Stimulated activated naive B cell treated with anti-CD40 and anti-IgM and Interleukin-4, amounts not matched to agents 10 μg/mL and 1 μg/mL and 100 μg/mL, for 72 hours (primary cell): ENCODE results near the gene SH3BP2.

Experiments used
- ATAC-seq, 2 donors: fragments of 150-1000 bp; cut with Tn5 transposase; replicated peaks; 2 replicates each; pipeline ENCODE4 v1.10.0; 2021; ENCODE audit warnings: moderate library complexity in 1 of 2
- DNase-seq: peaks from one replicate; pipeline ENCODE4 v3.0.0; 2021
- H3K27ac Mint-ChIP-seq: one replicate; pipeline ENCODE4 v1.8.0; 2022; ENCODE audit warnings: mild to moderate bottlenecking, mixed read lengths
- H3K27me3 Mint-ChIP-seq, 2 donors: one replicate each; pipeline ENCODE4 v1.8.0; 2022; ENCODE audit warnings: mixed read lengths in 2 of 2
- H3K36me3 Mint-ChIP-seq, 2 donors: one replicate each; pipeline ENCODE4 v1.8.0; 2022; ENCODE audit warnings: mixed read lengths in 2 of 2, mild to moderate bottlenecking in 1 of 2
- H3K4me1 Mint-ChIP-seq, 2 donors: one replicate each; pipeline ENCODE4 v1.8.0; 2022; ENCODE audit warnings: mixed read lengths in 2 of 2, mild to moderate bottlenecking in 1 of 2
- H3K4me3 Mint-ChIP-seq, 2 donors: one replicate each; pipeline ENCODE4 v1.8.0; 2022; ENCODE audit warnings: mild to moderate bottlenecking in 2 of 2, mixed read lengths in 2 of 2, moderate library complexity in 1 of 2
- H3K9me3 Mint-ChIP-seq, 2 donors: one replicate each; pipeline ENCODE4 v1.8.0; 2022; ENCODE audit warnings: mixed read lengths in 2 of 2, mild to moderate bottlenecking in 1 of 2

Gene SH3BP2

DNA sequence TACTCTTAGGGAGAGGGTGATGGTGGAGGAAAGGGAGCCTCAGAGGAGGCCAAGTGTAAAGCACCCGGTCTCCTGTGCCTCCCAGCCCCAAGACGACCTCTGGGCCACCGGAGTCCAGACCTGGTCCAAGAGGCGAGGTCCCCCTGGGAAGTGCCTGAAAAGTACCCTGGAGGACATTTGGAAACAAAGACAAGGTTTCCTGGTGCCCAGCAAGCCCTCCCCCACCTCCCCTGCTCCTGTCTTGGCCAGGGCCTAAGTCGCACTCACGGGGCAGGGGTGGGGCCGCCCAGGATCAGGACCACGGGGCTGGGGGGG lies 532 bp upstream of the SH3BP2 start:
- H3K9me3 Mint-ChIP-seq = no peaks in the 10 kb centered on the region
- peaks cover 63 to 93% of the 10 kb centered on the region in 2 donors for H3K4me1 Mint-ChIP-seq
- no peaks in the 10 kb centered on the region for H3K27me3 Mint-ChIP-seq
- ATAC-seq (no peak), DNase-seq (no peak)
- peak overlapping the region; percentile 50 to 59 for H3K4me3 Mint-ChIP-seq
- H3K27ac Mint-ChIP-seq = no peak overlapping the region
- peaks cover 0 to under 1% of the 10 kb centered on the region in 2 donors for H3K36me3 Mint-ChIP-seq

DNA sequence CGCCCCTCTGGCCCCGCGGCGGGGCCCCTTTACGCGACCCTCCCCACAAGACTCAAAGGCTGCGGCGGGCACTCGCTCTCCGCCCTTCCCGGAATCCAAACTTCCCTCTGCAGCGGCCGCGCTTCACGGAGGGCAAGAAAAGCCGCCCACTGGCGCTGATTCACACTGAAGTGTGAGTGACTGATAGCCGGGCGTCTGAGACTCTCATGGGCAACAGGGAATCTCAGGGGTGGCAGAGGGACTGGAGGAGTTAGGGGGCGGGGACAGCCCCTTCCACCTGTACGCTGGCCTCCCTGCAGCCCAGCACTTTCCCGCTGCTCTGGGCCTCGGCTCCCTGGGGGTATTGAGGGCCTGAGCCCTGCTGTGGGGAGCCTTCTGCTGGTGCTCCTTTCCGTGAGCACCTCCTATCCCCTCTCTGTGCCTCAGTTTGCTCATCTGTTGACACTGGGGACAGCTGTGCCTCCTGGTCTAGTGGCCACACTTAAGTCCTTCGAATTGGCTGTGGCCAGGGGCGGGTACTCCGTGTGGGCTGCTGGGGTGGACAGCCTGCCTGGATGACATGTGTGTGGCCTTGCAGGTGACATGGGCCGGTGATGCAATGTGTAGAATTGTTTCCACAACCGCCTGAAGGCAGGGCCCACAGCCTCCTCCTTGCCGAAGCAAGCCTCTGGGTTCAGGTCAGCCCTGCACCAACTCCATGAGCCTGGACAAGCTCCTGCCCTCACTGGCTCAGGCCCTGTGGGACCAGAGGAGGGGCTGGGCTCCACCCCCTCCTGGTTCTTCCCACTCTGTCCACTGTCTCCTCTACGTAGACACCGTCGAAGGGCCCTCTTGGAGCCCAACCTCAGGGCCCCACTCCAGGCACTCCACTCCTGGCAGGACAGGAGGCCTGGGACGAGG lies 951 bp downstream of the SH3BP2 start:
- H3K9me3 Mint-ChIP-seq = no peaks in the 10 kb centered on the region
- ATAC-seq = peak in 1 of 2 donors; percentile 8
- peak overlapping the region; percentile 87 for H3K27ac Mint-ChIP-seq
- peaks cover 0 to 4% of the 10 kb centered on the region in 2 donors for H3K36me3 Mint-ChIP-seq
- DNase-seq = no peak
- peak overlapping the region; percentile 87 to 88 for H3K4me3 Mint-ChIP-seq
- peaks cover 64 to 93% of the 10 kb centered on the region in 2 donors for H3K4me1 Mint-ChIP-seq
- no peaks in the 10 kb centered on the region for H3K27me3 Mint-ChIP-seq

DNA sequence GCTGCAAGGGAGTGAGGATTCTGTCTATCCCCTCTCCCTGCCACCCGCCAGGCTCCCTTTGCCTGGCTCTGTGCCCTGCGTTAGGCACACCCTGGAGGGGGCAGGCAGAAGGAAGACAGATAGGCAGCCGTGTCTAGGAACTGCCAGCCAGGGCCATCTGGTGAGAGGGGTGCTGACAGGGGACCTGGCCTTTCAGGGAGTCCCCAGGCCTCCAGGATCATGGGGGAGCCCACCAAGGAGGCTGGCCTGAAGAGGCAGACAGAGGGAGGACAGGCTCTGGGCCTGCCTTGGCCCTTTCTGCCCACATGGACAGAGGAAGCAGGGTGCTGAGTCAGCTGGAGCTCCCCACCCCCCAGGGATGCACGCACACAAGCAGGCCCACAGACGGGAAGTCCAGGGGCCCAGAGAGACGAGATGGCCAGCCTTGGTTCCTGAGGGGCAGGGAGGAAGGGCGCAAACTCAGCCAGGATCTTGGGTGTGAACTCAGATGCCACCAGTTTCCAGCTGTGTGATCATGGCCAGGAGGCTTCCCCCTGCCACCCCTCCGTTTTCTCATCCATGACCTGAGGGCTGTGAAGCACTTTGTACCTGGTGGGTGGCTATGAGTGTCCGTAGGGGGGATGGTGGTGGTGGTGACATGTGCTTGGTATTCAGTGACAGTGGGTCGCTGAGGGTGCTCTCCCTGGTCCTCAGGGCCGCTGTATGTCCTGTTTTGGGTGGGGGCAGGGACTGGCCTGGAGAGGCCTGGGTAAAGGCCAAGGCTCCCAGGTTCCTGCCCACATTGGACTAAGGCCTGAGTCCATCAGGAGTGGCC lies 1.8 kb downstream of the SH3BP2 start:
- Mint-ChIP-seq H3K9me3 (no peaks in the 10 kb centered on the region), H3K27me3 (no peaks in the 10 kb centered on the region), H3K4me1 (peaks cover 61 to 93% of the 10 kb centered on the region in 2 donors), H3K36me3 (peaks cover 0 to 7% of the 10 kb centered on the region in 2 donors), H3K27ac (peak overlapping the region; percentile 87), H3K4me3 (peak overlapping the region; percentile 87 to 88)
- no peak for DNase-seq
- no peak for ATAC-seq

DNA sequence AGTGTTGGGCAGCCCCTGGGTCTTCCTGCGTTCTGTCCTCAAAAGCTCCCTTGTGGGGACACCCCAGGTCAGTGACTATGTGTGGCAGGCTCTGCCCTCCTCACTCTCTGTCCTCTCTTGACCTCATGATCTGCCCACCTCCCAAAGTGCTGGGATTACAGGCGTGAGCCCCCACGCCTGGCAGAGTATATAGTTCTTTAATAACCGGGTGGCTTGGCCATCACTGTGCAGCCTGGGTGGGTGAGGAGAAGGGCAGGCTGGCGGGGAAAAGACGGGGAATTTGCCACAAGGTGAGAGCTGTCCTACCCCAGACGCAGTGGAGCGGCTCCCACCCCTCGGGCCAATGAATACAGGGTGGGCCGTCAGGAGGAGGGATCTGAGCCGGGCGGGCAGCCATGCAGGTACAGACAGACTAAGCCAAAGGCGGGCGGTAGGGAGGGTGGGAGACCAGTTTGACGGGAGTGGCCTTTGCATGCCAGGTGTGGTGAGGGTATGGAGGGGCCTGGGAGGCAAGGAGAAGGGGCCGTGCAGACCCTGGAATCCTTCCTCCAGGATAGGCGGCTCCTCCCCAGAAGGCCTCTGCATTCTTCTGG lies 2.5 kb downstream of the SH3BP2 start:
- no peak overlapping the region for H3K27ac Mint-ChIP-seq
- no peak for DNase-seq
- H3K9me3 Mint-ChIP-seq = no peaks in the 10 kb centered on the region
- peaks cover 63 to 93% of the 10 kb centered on the region in 2 donors for H3K4me1 Mint-ChIP-seq
- no peaks in the 10 kb centered on the region for H3K27me3 Mint-ChIP-seq
- no peak overlapping the region for H3K4me3 Mint-ChIP-seq
- no peak for ATAC-seq
- peaks cover 0 to 7% of the 10 kb centered on the region in 2 donors for H3K36me3 Mint-ChIP-seq

DNA sequence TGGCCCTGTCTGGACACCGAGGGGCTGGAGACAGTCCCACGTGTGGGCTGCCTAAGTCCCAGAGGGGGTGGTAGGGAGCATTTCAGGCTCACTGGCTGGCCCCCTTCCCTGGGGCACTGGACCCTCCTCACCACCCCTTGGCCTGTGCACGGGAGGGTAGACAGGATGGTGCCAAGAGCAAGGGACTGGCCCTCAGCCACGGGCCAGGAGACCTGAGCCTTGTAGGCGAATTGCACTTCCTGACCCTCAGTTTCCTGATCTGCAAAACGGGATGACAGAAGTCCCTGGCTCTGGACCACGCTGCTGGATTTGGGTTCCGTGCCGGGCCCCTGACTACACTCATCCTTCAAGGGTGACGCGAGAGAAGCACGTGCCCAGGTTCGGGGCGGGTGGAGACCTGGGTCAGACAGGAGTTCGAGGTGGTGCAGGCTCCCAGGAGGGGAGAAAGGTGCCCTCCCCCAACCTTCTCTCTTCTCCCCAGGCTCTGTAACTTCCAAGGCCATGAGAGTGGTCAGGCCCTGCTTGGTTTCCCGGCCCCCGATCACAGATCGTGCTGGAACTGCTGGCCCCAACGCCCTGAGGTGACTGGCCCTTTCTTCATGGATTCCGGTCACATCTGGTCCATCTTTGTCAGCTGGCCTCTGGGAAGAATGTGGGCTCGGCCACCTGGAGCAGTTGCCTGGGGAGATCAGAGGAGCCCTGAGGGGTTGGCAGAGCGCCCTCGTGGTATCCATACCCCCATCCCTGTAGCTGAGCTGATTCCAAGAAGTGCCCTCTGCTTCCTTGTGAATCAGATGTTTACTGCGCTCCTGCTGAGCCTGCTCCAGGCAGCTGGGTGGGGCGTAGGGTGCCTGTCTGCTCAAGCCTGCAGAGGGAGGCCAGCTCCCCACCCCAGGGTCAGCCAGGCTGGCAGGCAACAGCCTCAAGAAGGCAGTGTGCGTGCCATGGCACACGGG lies 3.3 kb downstream of the SH3BP2 start:
- H3K27ac Mint-ChIP-seq = no peak overlapping the region
- H3K27me3 Mint-ChIP-seq = no peaks in the 10 kb centered on the region
- ATAC-seq (no peak), DNase-seq (no peak)
- no peak overlapping the region for H3K4me3 Mint-ChIP-seq
- H3K9me3 Mint-ChIP-seq = no peaks in the 10 kb centered on the region
- H3K36me3 Mint-ChIP-seq = peaks cover 0 to 7% of the 10 kb centered on the region in 2 donors
- peaks cover 67 to 93% of the 10 kb centered on the region in 2 donors for H3K4me1 Mint-ChIP-seq

DNA sequence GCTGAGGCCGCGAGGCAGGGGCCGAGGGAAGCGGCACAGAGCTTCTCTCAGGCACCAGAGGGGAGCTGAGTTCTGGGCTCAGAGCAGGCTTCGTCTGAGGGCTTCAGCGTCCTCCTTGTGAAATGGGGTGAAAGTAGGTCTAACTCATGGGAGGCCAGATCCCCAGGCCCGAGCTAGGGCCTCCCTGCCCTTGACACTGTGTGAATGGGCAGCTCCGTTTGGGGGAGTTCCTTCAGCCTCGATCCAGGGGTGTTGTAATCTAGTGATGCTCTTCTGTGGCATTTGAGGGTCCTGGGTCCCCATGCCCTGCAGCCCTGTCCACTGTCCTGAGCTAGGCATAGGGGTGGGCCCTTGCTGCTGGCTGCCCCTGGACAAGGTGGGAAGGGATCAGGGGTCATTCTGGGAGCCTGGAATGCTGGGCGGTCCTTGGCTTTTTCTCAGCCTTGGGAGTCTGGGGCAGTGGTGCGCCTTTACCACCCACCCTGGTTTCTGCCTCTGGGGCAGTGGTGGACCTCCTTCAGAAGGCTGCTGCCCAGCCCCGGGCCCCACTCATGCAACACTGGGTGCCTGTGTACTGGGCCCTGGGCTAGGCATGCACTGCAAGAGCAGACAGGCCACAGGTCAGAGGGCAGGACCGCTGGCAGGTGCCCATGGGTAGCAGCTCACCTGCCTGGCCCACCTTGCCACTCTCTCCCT lies 4.1 kb downstream of the SH3BP2 start:
- no peaks in the 10 kb centered on the region for H3K27me3 Mint-ChIP-seq
- peaks cover 0 to 7% of the 10 kb centered on the region in 2 donors for H3K36me3 Mint-ChIP-seq
- DNase-seq = no peak
- peaks cover 64 to 93% of the 10 kb centered on the region in 2 donors for H3K4me1 Mint-ChIP-seq
- H3K4me3 Mint-ChIP-seq = no peak overlapping the region
- no peak for ATAC-seq
- no peak overlapping the region for H3K27ac Mint-ChIP-seq
- H3K9me3 Mint-ChIP-seq = no peaks in the 10 kb centered on the region

DNA sequence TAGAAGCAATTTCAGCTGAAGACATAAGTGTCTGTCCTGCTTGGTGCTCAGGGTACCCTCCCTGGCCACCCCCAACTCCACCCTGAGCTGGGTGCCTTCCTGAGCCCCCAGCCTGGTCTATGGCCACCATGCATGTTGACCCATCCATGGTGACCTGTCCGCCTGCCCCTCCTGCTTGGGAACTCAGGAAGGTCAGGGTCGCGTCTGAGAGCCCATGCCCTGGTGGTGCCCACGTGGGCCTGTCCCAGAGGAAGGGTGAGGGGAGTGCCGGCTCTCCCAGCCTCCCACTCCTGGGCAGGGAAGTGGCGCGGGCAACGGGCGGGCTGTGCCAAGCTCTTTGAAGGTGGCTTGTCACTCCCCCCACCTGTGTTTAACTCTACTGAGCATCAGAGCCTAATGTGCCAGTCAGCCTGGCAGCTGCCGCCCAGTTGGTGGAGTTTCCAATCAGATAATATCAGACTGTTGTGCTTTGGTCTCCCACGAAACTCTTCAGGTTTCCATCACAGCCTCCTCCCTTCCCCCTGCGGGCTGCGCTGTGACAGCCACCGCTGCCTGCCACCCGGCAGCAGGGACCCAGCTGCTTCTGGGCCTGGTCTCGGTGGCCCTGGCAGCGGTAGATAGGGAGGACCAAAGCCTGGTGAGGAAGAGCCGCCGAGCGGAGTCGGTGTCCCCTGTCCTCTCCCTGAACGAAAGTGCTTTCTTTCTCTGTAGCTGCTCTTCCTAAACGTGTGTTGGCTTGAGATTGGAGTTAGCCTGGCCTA lies 4.8 kb downstream of the SH3BP2 start:
- peak; percentile 41 for DNase-seq
- peak; percentile 44 to 47 for ATAC-seq
- peaks cover 0 to 7% of the 10 kb centered on the region in 2 donors for H3K36me3 Mint-ChIP-seq
- no peaks in the 10 kb centered on the region for H3K27me3 Mint-ChIP-seq
- no peaks in the 10 kb centered on the region for H3K9me3 Mint-ChIP-seq
- H3K4me3 Mint-ChIP-seq = peak overlapping the region; percentile 87 to 93
- H3K4me1 Mint-ChIP-seq = peaks cover 62 to 89% of the 10 kb centered on the region in 2 donors
- H3K27ac Mint-ChIP-seq = peak overlapping the region; percentile 96

DNA sequence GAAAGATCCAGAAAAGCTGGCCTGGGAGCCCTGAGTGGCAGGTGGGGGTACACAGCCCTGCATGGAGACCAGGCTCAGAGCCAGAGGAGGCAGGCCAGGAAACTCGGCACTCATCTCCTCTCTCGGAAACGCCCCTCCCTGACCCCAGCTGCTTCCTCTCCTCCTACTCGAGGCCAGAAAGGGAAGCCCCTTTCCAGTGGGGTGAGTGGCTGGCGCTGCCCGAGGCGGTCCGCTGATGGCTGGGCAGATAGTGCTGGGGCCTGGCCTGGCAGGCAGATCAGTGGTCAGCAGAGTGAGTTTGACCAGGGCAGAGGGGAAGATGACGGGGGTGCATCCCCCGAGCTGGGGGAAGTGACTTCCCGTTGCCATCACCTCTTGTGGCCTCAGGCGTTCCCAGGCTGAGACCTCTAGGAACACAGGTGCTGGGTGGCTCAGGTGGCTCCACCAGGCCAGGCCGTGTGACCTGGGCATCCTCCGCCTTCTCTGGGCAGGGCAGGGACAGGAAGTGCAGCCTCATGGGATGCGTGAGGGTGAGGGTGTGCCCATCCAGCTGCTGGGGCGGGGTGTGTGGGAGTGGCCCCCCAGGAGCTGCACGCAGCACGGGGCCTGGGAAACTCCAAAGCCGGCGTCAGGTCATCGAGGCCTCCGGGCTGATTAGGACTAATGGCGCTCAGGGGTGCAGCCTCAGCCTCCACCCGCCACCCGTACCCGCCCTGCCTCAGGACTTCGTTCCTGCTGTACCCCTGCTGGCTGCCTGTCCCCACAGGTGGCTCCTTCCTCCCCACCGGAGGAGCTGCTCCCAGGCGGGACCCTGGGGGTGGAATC lies 5.7 kb downstream of the SH3BP2 start:
- peaks cover 66 to 92% of the 10 kb centered on the region in 2 donors for H3K4me1 Mint-ChIP-seq

DNA sequence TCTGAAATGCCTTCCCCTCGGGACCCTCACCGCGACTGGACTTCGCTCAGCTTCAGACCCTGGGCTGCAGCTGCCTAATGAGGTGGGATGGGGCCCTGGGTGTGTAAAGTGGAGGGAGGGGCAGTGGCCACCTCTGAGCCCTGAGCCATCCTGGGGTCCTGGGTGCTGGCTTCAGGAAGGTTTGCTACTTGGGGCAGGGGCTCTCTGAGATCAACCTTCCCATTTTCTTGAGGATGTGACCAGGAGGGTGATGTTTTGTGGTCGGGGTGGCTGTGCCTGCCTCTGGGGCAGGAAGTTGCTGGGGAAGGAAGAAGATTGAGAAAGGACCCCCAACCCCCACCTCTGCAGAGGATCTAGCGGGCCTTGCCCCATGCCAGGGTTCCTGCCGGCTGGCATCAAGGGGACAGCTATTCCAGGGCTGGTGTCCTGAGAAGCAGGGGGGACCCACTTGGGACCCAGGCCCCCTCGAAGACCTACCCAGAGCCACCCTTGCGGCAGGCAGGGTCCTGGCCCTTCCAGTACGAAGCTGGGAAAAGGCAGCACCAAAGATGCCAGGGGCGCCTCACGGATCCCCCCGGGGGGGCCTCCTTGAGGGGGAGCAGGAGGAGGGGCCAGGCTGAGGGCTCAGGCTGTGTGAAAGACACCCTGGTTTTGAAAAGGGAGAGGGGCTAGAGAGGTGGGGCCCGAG lies 6.5 kb downstream of the SH3BP2 start:
- Mint-ChIP-seq H3K4me3 (peak overlapping the region; percentile 87 to 93), H3K27ac (peak overlapping the region; percentile 96), H3K4me1 (peaks cover 62 to 92% of the 10 kb centered on the region in 2 donors), H3K27me3 (no peaks in the 10 kb centered on the region), H3K36me3 (peaks cover 0 to 7% of the 10 kb centered on the region in 2 donors), H3K9me3 (no peaks in the 10 kb centered on the region)
- no peak for DNase-seq
- ATAC-seq = no peak

More for the DNA sequence above, 5.7 kb downstream of the SH3BP2 start:
- peak; percentile 62 for ATAC-seq
- H3K4me3 Mint-ChIP-seq = peak overlapping the region; percentile 87 to 93
- no peaks in the 10 kb centered on the region for H3K27me3 Mint-ChIP-seq
- peak overlapping the region; percentile 96 for H3K27ac Mint-ChIP-seq
- H3K9me3 Mint-ChIP-seq = no peaks in the 10 kb centered on the region
- peak; percentile 64 for DNase-seq
- peaks cover 0 to 7% of the 10 kb centered on the region in 2 donors for H3K36me3 Mint-ChIP-seq

DNA sequence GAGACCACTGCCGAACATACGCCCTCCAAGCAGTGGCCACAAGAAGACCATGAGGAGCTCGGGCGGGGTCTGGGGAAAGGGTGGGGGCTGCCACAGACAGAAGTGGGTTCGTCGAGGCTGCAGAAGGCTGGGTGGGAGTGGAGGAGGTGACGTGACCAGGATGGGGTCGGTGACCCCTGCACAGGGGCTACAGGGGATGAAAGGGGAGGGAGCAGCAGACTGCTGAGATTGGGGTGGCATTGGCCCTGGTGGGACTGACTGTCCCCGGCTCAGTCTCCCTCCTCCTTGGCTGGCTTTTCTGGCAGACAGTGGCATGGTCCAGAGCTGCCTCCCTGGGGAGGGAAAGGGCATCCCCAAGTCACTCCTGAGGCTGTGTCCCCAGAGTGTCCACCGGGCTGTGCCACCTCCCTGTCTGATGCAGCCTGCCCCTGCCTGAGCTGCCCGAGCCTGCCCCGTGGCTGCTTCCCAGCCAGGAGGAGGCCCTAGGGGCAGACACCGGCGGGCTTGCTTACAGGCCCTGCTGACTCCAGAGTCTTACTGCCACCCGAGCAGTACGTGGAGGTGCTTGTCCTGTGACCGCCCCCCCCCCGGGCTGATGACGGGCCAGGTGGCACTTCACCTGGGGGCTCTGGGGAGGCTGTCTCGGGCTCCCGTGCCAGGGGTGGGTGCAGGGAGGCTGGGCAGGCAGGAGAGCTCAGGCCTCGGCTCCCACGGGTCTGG lies 7.2 kb downstream of the SH3BP2 start:
- ATAC-seq = no peak
- peaks cover 2 to 10% of the 10 kb centered on the region in 2 donors for H3K36me3 Mint-ChIP-seq
- peaks cover 64 to 92% of the 10 kb centered on the region in 2 donors for H3K4me1 Mint-ChIP-seq
- H3K4me3 Mint-ChIP-seq = peak overlapping the region; percentile 87 to 93
- no peaks in the 10 kb centered on the region for H3K27me3 Mint-ChIP-seq
- no peaks in the 10 kb centered on the region for H3K9me3 Mint-ChIP-seq
- peak overlapping the region; percentile 96 for H3K27ac Mint-ChIP-seq
- no peak for DNase-seq
